G401 (cell line): Measurements from ENCODE around the gene SDHAF1. TPM values are rescaled to one million over a fixed set of nuclear protein-coding genes. Genes with fewer than 3 reads are reported as not detected.
"Not testable (repeated sequence)": the region's sequence is repeated elsewhere in the genome, so short reads cannot be mapped to it uniquely, and the experiment has no call there.

ENCODE experiments used
- DNase-seq: peaks from one replicate; pipeline ENCODE4 v3.0.0-alpha.2; 2015; ENCODE audit warnings: low spot score
- in situ Hi-C: cut with HindIII; loops from 2 replicates; pipeline ENCODE4 v1.10.0; 2016; ENCODE audit warnings: low sequenced_read_pairs, mixed read lengths
- total RNA-seq: library from RNA; depleted of rRNA; stranded (reverse); fragments of >200 nt; shearing (Covaris generic); gene quantifications from 2 replicates; pipeline ENCODE4 v1.2.3, GENCODE V29; 2014; rRNA removed

Gene SDHAF1, protein sequence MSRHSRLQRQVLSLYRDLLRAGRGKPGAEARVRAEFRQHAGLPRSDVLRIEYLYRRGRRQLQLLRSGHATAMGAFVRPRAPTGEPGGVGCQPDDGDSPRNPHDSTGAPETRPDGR
- total RNA-seq: 41.7 and 46.9 TPM in 2 replicates

- peak; percentile 97 for DNase-seq
- in situ Hi-C loops: no loop called here
These were observed at the start of gene SDHAF1 for GRCh38 chr19:35995048-35995993. SDHAF1 (plus strand) TSS chr19:35995188; CDS start chr19:35995275, 87 bp downstream.

DNA sequence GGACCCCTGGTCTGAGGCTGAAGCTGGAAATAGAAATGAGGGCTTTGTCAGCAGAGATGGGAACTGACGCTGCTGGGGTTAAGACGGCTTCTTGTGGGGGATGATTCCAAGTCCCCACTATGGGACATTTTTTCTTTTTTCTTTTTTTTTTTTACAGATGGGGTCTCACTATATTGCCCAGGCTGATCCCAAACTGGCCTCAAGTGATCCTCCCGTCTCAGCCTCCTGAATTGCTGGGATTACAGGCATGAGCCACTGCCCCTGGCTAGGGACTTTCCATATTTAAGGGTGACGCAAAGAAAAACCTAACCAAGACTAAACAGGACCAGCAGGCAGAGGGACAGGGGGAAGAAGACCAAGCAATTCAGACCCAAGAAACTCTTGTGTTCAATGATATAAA is 48.8 kb upstream of the SDHAF1 start:
- DNase-seq: no peak
- in situ Hi-C loops: no loop called here

GRCh38 chr19:35949131-35949530 is 45.9 kb upstream of the SDHAF1 start:
- DNase-seq: no peak
- in situ Hi-C loops: no loop called here

- no peak for DNase-seq
- in situ Hi-C loops: no loop called here
These were observed 38.9 kb upstream of the SDHAF1 start for GRCh38 chr19:35955881-35956634.

GRCh38 chr19:35957411-35957810 is 37.6 kb upstream of the SDHAF1 start:
- in situ Hi-C loops, DNase-seq: not testable (repeated sequence)

DNA sequence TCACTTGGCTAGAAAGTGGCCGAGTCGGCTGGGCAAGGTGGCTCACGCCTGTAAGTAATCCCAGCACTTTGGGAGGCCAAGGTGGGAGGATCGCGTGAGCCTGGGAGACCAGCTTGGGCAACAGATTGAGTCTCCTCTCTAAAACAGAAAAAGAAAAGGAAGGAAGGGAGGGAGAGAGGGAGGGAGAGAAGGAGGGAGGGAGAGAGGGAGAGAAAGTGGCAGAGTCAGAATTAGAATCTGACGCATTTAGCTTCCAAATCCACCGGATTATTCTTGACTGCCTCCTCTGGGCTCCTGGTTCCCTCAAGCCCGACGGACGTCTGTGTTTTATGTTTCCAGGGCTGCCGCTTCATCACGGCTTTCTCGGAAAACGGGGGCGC is 36.3 kb upstream of the SDHAF1 start:
- DNase-seq: no peak
- in situ Hi-C loops: no loop called here

DNA sequence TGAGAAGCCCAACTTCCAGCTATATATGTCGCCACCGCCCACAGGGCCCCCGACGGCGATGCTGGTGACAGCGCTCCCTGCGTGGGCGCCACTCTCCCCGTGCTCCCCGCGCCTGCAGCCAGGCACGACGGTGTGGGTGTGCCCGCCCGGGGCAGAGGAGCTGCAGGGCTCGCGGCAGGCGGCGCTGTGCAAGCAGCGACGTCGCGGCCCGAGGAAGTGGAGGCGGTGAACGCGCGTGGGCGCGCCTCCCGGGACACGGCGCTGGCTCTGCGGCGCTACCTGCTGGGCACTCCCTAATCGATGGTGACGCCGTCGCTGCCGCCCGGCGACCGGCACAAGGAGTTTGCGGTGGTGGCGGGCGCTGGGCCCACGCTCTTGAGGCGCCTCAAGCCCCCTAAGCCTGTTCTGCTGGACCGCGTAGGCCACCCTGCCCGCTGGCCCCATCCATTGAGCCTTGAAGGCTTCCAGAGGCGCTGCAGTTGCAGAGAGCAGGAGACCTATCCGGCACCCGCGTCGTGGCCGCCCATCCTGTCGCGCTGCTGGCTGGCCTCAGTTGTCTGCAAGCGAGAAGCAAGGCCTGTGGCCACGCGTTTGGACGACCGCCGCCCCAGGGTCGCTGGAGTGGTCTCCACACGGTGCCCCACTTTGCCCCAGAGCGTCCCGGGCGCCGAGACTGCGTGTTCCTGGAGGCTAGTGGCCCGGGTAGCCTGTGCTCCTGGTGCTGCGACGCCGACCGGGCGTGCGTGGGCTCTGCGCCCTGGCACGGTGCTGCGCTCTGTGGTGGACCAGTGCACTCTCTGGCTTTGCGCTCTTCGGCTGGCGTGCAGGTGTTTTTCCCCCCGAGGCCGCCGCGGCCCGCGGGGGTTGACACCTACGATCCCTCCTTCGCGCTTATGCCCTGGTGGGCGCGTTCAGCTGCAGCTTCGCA is 35.7 kb upstream of the SDHAF1 start:
- in situ Hi-C loops: no loop called here
- no peak for DNase-seq

GRCh38 chr19:35959968-35960320 is 35.0 kb upstream of the SDHAF1 start:
- in situ Hi-C loops: no loop called here
- no peak for DNase-seq

DNA sequence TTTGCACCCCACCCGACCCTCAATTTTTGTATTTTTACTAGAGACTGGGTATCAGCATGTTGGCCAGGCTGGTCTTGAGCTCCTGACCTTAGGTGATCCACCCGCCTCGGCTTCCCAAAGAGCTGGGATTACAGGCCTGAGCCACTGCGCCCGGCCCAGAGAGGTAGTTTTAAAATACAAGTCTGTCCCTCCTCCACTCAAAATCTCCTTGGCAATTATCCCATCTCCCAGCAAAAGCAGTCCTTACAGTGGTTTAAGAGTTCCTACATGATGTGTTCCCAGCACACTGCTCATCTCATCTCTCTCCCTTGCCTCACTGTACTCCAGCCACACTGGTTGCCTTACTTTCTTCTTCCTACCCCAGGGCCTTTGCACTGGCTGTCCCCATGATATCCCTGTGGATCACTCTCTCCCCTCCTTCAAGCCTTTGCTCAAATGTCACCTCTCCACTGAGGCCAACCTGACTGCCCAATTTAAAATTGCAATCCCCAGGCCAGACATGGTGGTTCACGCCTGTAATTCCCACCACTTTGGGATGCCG is 34.5 kb upstream of the SDHAF1 start:
- in situ Hi-C loops: no loop called here
- DNase-seq: no peak

- DNase-seq: no peak
- in situ Hi-C loops: no loop called here
These were observed 31.5 kb upstream of the SDHAF1 start for GRCh38 chr19:35963514-35963913.

GRCh38 chr19:35966771-35967170 is 28.2 kb upstream of the SDHAF1 start:
- no peak for DNase-seq
- in situ Hi-C loops: no loop called here

GRCh38 chr19:35973487-35973886 is 21.5 kb upstream of the SDHAF1 start:
- in situ Hi-C loops: no loop called here

DNA sequence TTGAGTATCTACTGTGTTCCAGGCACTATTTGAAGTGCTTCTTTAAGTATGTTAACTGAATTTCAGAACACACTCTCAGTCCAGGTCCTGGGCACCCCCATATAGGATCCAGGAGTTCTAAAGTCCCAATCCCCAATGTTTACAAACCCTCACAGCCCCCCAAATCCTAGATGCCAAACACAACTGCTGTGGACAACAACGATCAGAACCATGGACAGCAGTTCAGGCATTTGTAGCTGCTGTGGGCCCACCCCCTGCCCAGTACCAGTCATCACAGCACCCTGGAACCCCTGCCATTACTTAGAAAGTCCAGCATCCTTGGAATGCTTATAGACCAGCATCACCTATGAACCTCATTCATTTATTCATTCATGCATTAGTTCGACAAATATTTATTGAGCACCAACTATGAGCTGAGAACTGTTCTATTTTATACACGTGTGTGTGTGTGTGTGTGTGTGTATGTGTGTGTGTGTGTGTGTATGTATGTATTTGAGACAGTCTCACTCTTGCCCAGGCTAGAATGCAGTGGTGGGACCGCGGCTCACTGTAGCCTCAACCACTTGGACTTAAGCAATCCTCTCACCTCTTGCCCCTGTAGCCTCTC is 19.3 kb upstream of the SDHAF1 start:
- DNase-seq: no peak
- in situ Hi-C loops: no loop called here

More at GRCh38 chr19:35973487-35973886, 21.5 kb upstream of the SDHAF1 start:
- DNase-seq: no peak

GRCh38 chr19:35977446-35978222 is 17.4 kb upstream of the SDHAF1 start:
- DNase-seq: peak; percentile 59

GRCh38 chr19:35978271-35978670 is 16.7 kb upstream of the SDHAF1 start:
- in situ Hi-C loops: no loop called here
- peak; percentile 68 for DNase-seq

More at GRCh38 chr19:35977446-35978222, 17.4 kb upstream of the SDHAF1 start:
- in situ Hi-C loops: no loop called here

GRCh38 chr19:35978832-35979365 is 16.1 kb upstream of the SDHAF1 start:
- peak; percentile 49 for DNase-seq
- in situ Hi-C loops: no loop called here

GRCh38 chr19:35980997-35981396 is 14.0 kb upstream of the SDHAF1 start:
- DNase-seq, in situ Hi-C loops: not testable (repeated sequence)
